ENCODE results near the gene BCL7C. TPM values are rescaled to one million over a fixed set of nuclear protein-coding genes. Genes with fewer than 3 reads are reported as not detected.

The BCL7C gene
- total RNA-seq, 1 donor from 2014 or later: 37.6 TPM

GRCh38 chr16:30899794-30900193 lies 5.9 kb upstream of the BCL7C start:
- TF ChIP-seq CTCF (IDR thresholded peaks at IDR 0.05): no peak
- no peaks in the 10 kb centered on the region for H3K27me3 Mint-ChIP-seq (ENCODE audit: unreplicated experiment)
- no peak overlapping the region for H3K4me3 Mint-ChIP-seq (ENCODE audit: unreplicated experiment)
- no peak for DNase-seq (ENCODE audit: extremely low spot score, unreplicated experiment)
- no peaks in the 10 kb centered on the region for H3K36me3 Mint-ChIP-seq (ENCODE audit: unreplicated experiment)
- H3K9me3 Mint-ChIP-seq (ENCODE audit: unreplicated experiment): no peaks in the 10 kb centered on the region
- peaks cover 37% of the 10 kb centered on the region for H3K4me1 Mint-ChIP-seq (ENCODE audit: unreplicated experiment)
- H3K27ac Mint-ChIP-seq (ENCODE audit: unreplicated experiment): no peak overlapping the region

- no peaks in the 10 kb centered on the region for H3K27me3 Mint-ChIP-seq (ENCODE audit: unreplicated experiment)
- H3K9me3 Mint-ChIP-seq (ENCODE audit: unreplicated experiment): no peaks in the 10 kb centered on the region
- peaks cover 2% of the 10 kb centered on the region for H3K36me3 Mint-ChIP-seq (ENCODE audit: unreplicated experiment)
- H3K4me3 Mint-ChIP-seq (ENCODE audit: unreplicated experiment): peak overlapping the region; percentile 88
- DNase-seq (ENCODE audit: extremely low spot score, unreplicated experiment): peak; percentile 94
- H3K4me1 Mint-ChIP-seq (ENCODE audit: unreplicated experiment): peaks cover 43% of the 10 kb centered on the region
- peak overlapping the region; percentile 99 for H3K27ac Mint-ChIP-seq (ENCODE audit: unreplicated experiment)
- TF ChIP-seq CTCF (IDR thresholded peaks at IDR 0.05): no peak
Measured at GRCh38 chr16:30896889-30897733, 3.2 kb upstream of the BCL7C start.

- TF ChIP-seq CTCF (IDR thresholded peaks at IDR 0.05): no peak
- H3K27me3 Mint-ChIP-seq (ENCODE audit: unreplicated experiment): no peaks in the 10 kb centered on the region
- DNase-seq (ENCODE audit: extremely low spot score, unreplicated experiment): peak; percentile 86
Measured at GRCh38 chr16:30896261-30896888, 2.5 kb upstream of the BCL7C start, which contains the start of gene CTF1. Gene CTF1, plus strand, starts transcription at chr16:30896614. Its CDS starts 30 bp downstream, at chr16:30896644.

GRCh38 chr16:30895627-30896260 lies 1.9 kb upstream of the BCL7C start:
- H3K27ac Mint-ChIP-seq (ENCODE audit: unreplicated experiment): peak overlapping the region; percentile 99
- peaks cover 38% of the 10 kb centered on the region for H3K4me1 Mint-ChIP-seq (ENCODE audit: unreplicated experiment)
- H3K27me3 Mint-ChIP-seq (ENCODE audit: unreplicated experiment): no peaks in the 10 kb centered on the region
- peak overlapping the region; percentile 88 for H3K4me3 Mint-ChIP-seq (ENCODE audit: unreplicated experiment)
- H3K36me3 Mint-ChIP-seq (ENCODE audit: unreplicated experiment): peaks cover 3% of the 10 kb centered on the region
- no peak for DNase-seq (ENCODE audit: extremely low spot score, unreplicated experiment)
- no peaks in the 10 kb centered on the region for H3K9me3 Mint-ChIP-seq (ENCODE audit: unreplicated experiment)
- no peak for TF ChIP-seq CTCF (IDR thresholded peaks at IDR 0.05)

More at GRCh38 chr16:30896261-30896888, 2.5 kb upstream of the BCL7C start, which contains the start of gene CTF1:
- peaks cover 42% of the 10 kb centered on the region for H3K4me1 Mint-ChIP-seq (ENCODE audit: unreplicated experiment)
- no peaks in the 10 kb centered on the region for H3K9me3 Mint-ChIP-seq (ENCODE audit: unreplicated experiment)
- H3K36me3 Mint-ChIP-seq (ENCODE audit: unreplicated experiment): peaks cover 3% of the 10 kb centered on the region
- H3K4me3 Mint-ChIP-seq (ENCODE audit: unreplicated experiment): peak within 1 kb of the TSS; percentile 88
- H3K27ac Mint-ChIP-seq (ENCODE audit: unreplicated experiment): peak within 1 kb of the TSS; percentile 99

Measured in osteocyte (in vitro differentiated cells).